ENCODE data around the gene GAPT.

GRCh38 chr5:58501778-58502417, 10.7 kb downstream of the GAPT start:
- TF ChIP-seq CTCF (IDR thresholded peaks at IDR 0.05) (no peak), POLR2A (IDR thresholded peaks at IDR 0.05) (no peak)
